Naive thymus-derived CD4-positive, alpha-beta T cell (primary cell): Measurements from ENCODE around the gene CDK5. TPM values are rescaled to one million over a fixed set of nuclear protein-coding genes. Genes with fewer than 3 reads are reported as not detected.

Experiments
- ATAC-seq: fragments of 150-1000 bp; cut with Tn5 transposase; 2 replicates; pipeline ENCODE4 v1.10.0; 2021; ENCODE audit warnings: mild to moderate bottlenecking, moderate library complexity
- CTCF ChIA-PET: fragments of 350-600 bp; sonication (Branson Sonifier 250); formaldehyde crosslinking; loops from one replicate; lab custom pipeline; 2021; ENCODE audit warnings: antibody characterized with exemption; lab: Charles Lee
- POLR2A ChIA-PET: fragments of 350-600 bp; sonication (Branson Sonifier 250); formaldehyde crosslinking; loops from one replicate; lab custom pipeline; 2021; ENCODE audit warnings: antibody characterized with exemption, inconsistent platforms; lab: Charles Lee
- DNase-seq, 9 donors: peaks; one replicate each; pipeline versions ENCODE4 v3.0.0 to v3.0.0-alpha.2; 2020 to 2022; ENCODE audit warnings: mixed read lengths in 1 of 9
- H3K27ac ChIP-seq: one replicate; pipeline ENCODE4 v1.7.0; 2013; ENCODE audit warnings: mild to moderate bottlenecking, low read depth, low read length, moderate library complexity
- H3K27me3 ChIP-seq, 2 donors: one replicate each; pipeline ENCODE4 v1.7.0; 2013; ENCODE audit warnings: low read length in 2 of 2, mild to moderate bottlenecking in 2 of 2, moderate library complexity in 2 of 2; ENCODE audit not compliant: control insufficient read depth in 2 of 2, insufficient read depth in 2 of 2
- H3K36me3 ChIP-seq, 3 experiments: 1 replicate in 2 of 3; 2 replicates in 1 of 3; pipeline ENCODE4 v1.7.0; 2013; ENCODE audit warnings: low read length in 3 of 3, mild to moderate bottlenecking in 3 of 3, moderate library complexity in 1 of 3; ENCODE audit not compliant: insufficient read depth in 3 of 3, control insufficient read depth in 2 of 3
- H3K4me1 ChIP-seq, 2 donors: one replicate each; pipeline ENCODE4 v1.7.0; 2013; ENCODE audit warnings: low read length in 2 of 2, mild to moderate bottlenecking in 2 of 2, moderate library complexity in 1 of 2; ENCODE audit not compliant: control insufficient read depth in 2 of 2, insufficient read depth in 2 of 2
- H3K4me3 ChIP-seq: 2 replicates; pipeline ENCODE4 v1.7.0; 2013; ENCODE audit warnings: mild to moderate bottlenecking, low read length
- H3K9me3 ChIP-seq, 3 experiments: 1 replicate in 2 of 3; 2 replicates in 1 of 3; pipeline ENCODE4 v1.7.0; 2013; ENCODE audit warnings: low read length in 3 of 3; ENCODE audit not compliant: control insufficient read depth in 2 of 3
- H3K27ac Mint-ChIP-seq, 9 donors: one replicate each; pipeline ENCODE4 v1.8.0; 2020 to 2022; ENCODE audit warnings: mixed read lengths in 9 of 9, mild to moderate bottlenecking in 8 of 9, moderate library complexity in 5 of 9, inconsistent platforms in 2 of 9
- H3K27me3 Mint-ChIP-seq, 5 donors: one replicate each; pipeline ENCODE4 v1.8.0; 2021 to 2022; ENCODE audit warnings: mixed read lengths in 5 of 5, mild to moderate bottlenecking in 1 of 5
- H3K36me3 Mint-ChIP-seq, 5 donors: one replicate each; pipeline ENCODE4 v1.8.0; 2020 to 2022; ENCODE audit warnings: mixed read lengths in 5 of 5, mild to moderate bottlenecking in 3 of 5, inconsistent platforms in 1 of 5
- H3K4me1 Mint-ChIP-seq, 7 donors: one replicate each; pipeline ENCODE4 v1.8.0; 2020 to 2022; ENCODE audit warnings: mixed read lengths in 7 of 7, mild to moderate bottlenecking in 3 of 7, inconsistent platforms in 1 of 7
- H3K4me3 Mint-ChIP-seq, 10 donors: one replicate each; pipeline ENCODE4 v1.8.0; 2020 to 2022; ENCODE audit warnings: mild to moderate bottlenecking in 10 of 10, mixed read lengths in 10 of 10, moderate library complexity in 6 of 10, inconsistent platforms in 2 of 10
- H3K9me3 Mint-ChIP-seq, 11 donors: one replicate each; pipeline ENCODE4 v1.8.0; 2020 to 2022; ENCODE audit warnings: mixed read lengths in 11 of 11, mild to moderate bottlenecking in 4 of 11, inconsistent platforms in 1 of 11, moderate library complexity in 1 of 11
- intact Hi-C, 2 donors: fragments of 100-400 bp; cut with micrococcal nuclease; formaldehyde crosslinking; loops; one replicate each; pipeline ENCODE4 v1.15.1; 2023
- polyA plus RNA-seq, 2 donors: library from polyadenylated mRNA; unstranded; fragments of 300-500 nt; fragmentation: Illumina TruSeq; gene quantifications; one replicate each; pipeline ENCODE4 v1.2.3, GENCODE V29; 2021
- total RNA-seq, 6 experiments: library from RNA in 5 of 6; stranded (reverse) in 5 of 6; gene quantifications; 1 replicate in 5 of 6; 2 replicates in 1 of 6; pipeline ENCODE4 v1.2.3 and lab custom pipeline; 2021 to 2026

The CDK5 gene
- total and polyA plus RNA-seq, 7 experiments from 2014 or later = 4.2 to 20.2 (median 7.7) TPM

DNA sequence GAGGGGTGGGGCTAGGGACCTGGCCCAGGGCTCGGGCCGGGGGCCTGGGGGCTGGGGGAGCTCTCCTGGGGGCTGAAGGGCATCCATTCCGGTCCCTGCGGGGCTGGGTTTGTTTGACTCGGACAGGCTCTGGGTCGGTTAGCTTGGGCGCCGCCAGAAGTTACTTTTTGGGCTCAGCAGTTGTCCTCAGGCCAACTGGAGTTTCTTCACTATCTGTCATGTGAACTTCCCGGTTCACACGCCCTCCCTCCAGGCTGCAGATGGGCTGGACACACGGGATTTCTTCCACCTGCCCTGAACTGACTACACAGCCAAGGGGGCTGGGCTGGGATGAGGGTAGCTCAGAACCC lies 5.5 kb upstream of the CDK5 start:
- H3K27ac ChIP-seq = no peak overlapping the region
- no peak for ATAC-seq
- Mint-ChIP-seq H3K4me3 (peak overlapping the region in 1 of 10 donors; percentile 3), H3K9me3 (no peaks in the 10 kb centered on the region), H3K27me3 (no peaks in the 10 kb centered on the region), H3K36me3 (peaks cover 0 to 5% (median 0%) of the 10 kb centered on the region in 5 donors), H3K4me1 (peaks cover 15 to 25% (median 22%) of the 10 kb centered on the region in 7 donors), H3K27ac (no peak overlapping the region)
- H3K4me3 ChIP-seq = no peak overlapping the region
- ChIA-PET POLR2A (no interaction called here), CTCF (interaction anchor here (0.6 kb wide), 1 partner anchor 46 kb away, joined by 3 read pairs; no protein-coding TSS in a partner anchor)
- no peaks in the 10 kb centered on the region for H3K27me3 ChIP-seq
- peaks cover 19 to 25% of the 10 kb centered on the region in 2 donors for H3K4me1 ChIP-seq
- H3K9me3 ChIP-seq = no peaks in the 10 kb centered on the region
- no peak for DNase-seq
- peaks cover 0 to 39% (median 0%) of the 10 kb centered on the region in 3 experiments for H3K36me3 ChIP-seq
- intact Hi-C loops = no loop called here

DNA sequence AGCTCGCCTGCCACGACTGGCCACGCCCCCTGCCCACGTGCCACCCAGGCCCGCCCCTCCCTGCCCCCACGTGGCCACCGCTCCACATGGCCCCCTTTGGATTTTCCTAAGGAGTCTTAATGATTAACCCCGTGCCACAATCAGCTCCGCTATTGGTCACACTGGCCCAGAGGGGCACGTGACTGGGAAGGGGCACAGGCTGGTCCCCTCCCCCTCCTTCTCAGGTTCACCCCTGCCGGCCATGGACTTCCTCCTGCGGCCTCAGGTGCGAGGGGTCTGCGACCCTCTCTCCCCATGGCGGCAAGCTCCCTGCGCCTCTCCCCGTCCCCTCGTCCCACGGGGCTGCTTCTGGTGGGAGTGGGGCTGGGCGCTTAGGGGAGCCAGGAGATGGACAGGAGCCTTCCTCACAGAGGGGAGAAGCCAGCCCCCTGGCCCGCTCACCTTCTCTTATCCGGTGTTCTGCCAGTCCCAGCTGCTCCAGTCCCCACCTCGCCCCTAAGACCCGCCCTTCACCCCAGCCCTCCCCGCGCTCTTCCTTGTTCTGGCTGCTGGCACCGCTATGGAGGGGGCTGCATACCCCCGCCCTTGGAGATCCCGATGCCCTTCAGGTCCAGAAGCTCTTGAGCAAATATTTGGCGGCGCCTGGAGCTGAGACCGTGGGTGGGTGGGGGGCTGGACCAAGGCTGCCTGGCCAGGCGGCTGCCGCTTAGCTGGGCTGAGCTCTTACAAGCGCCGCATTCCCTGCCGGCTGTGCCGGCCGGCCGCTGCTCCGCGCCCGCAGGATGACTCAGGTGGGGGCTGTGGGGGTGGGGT lies 4.9 kb upstream of the CDK5 start:
- Histone ChIP-seq H3K27me3 (no peaks in the 10 kb centered on the region), H3K4me3 (no peak overlapping the region), H3K9me3 (no peaks in the 10 kb centered on the region), H3K36me3 (peaks cover 0 to 33% (median 0%) of the 10 kb centered on the region in 3 experiments), H3K4me1 (peaks cover 19 to 25% of the 10 kb centered on the region in 2 donors), H3K27ac (no peak overlapping the region)
- Mint-ChIP-seq H3K4me3 (peak overlapping the region in 1 of 10 donors; percentile 93), H3K27ac (no peak overlapping the region), H3K4me1 (peaks cover 16 to 27% (median 23%) of the 10 kb centered on the region in 7 donors), H3K27me3 (no peaks in the 10 kb centered on the region), H3K36me3 (peaks cover 0 to 3% (median 0%) of the 10 kb centered on the region in 5 donors), H3K9me3 (no peaks in the 10 kb centered on the region)
- ATAC-seq (no peak), DNase-seq (no peak)
- CTCF ChIA-PET = interaction anchor here (0.6 to 1.1 kb wide), 5 partner anchors 33 to 61 kb away, joined by 3 to 4 read pairs (median 3); no protein-coding TSS in a partner anchor
- POLR2A ChIA-PET = interaction anchor here (1.0 to 1.2 kb wide), 2 partner anchors 14 to 18 kb away, joined by 3 read pairs; partner anchors contain the start of gene FASTK
- intact Hi-C loops = no loop called here

DNA sequence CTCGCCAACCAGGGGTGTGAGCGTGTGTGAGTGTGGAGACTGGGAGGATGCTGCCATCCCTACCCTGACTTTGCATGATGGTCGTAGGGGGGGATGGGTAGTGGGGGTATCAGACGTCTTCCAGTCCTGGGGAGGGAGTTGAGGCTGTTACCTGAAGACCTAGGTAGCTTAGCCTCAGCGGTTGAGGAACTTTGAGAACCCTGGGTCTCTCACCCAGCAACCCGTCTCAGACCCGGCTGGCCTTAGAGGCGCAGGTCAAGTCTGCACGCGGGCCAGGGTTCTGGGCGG lies 4.4 kb upstream of the CDK5 start:
- intact Hi-C loops = no loop called here

DNA sequence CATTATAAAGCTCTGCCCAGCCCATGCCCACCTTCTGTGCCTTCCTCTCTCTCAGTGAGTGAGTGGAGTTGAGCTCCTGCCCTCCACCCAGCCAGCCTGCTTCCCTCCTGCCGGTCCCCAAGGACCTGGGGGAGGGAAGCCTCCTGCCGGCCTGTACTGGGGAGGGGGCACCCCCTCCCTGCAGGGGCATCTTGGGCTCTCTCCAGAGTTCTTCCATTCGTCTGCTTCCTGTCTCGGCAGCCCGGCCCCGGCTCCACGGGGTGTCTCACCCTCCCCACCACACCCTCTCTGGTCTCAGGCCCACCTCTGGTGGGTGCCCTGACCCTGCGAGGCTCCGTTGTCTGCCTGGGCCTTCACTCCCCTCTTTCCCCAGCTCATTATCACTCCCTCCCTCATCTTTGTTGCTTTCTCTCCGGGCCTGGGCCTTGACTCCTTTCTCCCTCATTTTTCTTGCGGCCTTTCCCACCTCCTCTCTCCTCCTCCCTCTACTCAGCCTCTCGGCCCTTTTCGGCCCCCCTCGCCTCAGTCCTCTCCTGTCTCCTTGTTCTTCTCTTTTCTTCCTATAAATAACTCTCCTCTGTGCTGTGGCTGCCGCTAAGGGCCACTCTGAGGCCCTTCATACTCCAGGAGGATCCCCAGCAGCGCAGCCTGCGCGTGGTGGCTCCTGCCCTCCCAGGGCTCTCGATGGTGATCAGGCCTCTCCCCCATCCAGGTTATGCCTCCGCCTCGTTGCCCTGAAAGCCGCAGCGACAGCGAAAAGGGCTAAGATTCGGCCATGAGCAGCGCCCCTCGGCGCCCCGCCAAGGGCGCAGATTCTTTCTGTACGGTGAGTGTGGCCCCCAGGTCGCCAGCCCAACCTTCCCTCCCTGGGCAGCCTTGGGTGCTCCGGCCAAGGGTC lies 3.8 kb upstream of the CDK5 start:
- H3K4me3 ChIP-seq = no peak overlapping the region
- ChIA-PET POLR2A (interaction anchor here (1.2 kb wide), 1 partner anchor 15 kb away, joined by 3 read pairs; no protein-coding TSS in a partner anchor), CTCF (interaction anchor here (0.7 to 1.1 kb wide), 2 partner anchors 33 to 63 kb away, joined by 3 read pairs; partner anchors contain the start of gene ABCB8)
- Mint-ChIP-seq H3K27ac (peak overlapping the region in 5 of 9 donors; percentile 41 to 71 (median 63)), H3K36me3 (peaks cover 0 to 3% (median 0%) of the 10 kb centered on the region in 5 donors), H3K4me1 (peaks cover 25 to 38% (median 32%) of the 10 kb centered on the region in 7 donors), H3K9me3 (no peaks in the 10 kb centered on the region), H3K27me3 (no peaks in the 10 kb centered on the region), H3K4me3 (peak overlapping the region in 9 of 10 donors; percentile 57 to 99 (median 93))
- ATAC-seq (no peak), DNase-seq (no peak)
- H3K9me3 ChIP-seq = no peaks in the 10 kb centered on the region
- no peaks in the 10 kb centered on the region for H3K27me3 ChIP-seq
- peaks cover 0 to 23% (median 0%) of the 10 kb centered on the region in 3 experiments for H3K36me3 ChIP-seq
- peaks cover 25 to 32% of the 10 kb centered on the region in 2 donors for H3K4me1 ChIP-seq
- intact Hi-C loops = no loop called here
- H3K27ac ChIP-seq = no peak overlapping the region

More for the DNA sequence above, 4.4 kb upstream of the CDK5 start:
- Mint-ChIP-seq H3K4me3 (peak overlapping the region in 2 of 10 donors; percentile 34 to 93), H3K27ac (no peak overlapping the region), H3K27me3 (no peaks in the 10 kb centered on the region), H3K4me1 (peaks cover 22 to 33% (median 28%) of the 10 kb centered on the region in 7 donors), H3K36me3 (peaks cover 0 to 3% (median 0%) of the 10 kb centered on the region in 5 donors), H3K9me3 (no peaks in the 10 kb centered on the region)
- H3K27ac ChIP-seq = no peak overlapping the region
- ChIA-PET CTCF (interaction anchor here (0.9 to 1.1 kb wide), 3 partner anchors 34 to 62 kb away, joined by 3 to 4 read pairs (median 3); no protein-coding TSS in a partner anchor), POLR2A (interaction anchor here (1.0 to 1.2 kb wide), 2 partner anchors 14 to 19 kb away, joined by 3 read pairs; partner anchors contain the start of gene FASTK)
- H3K9me3 ChIP-seq = no peaks in the 10 kb centered on the region
- peaks cover 24 to 30% of the 10 kb centered on the region in 2 donors for H3K4me1 ChIP-seq
- no peak overlapping the region for H3K4me3 ChIP-seq
- H3K27me3 ChIP-seq = no peaks in the 10 kb centered on the region
- DNase-seq (no peak), ATAC-seq (no peak)
- peaks cover 0 to 27% (median 0%) of the 10 kb centered on the region in 3 experiments for H3K36me3 ChIP-seq

DNA sequence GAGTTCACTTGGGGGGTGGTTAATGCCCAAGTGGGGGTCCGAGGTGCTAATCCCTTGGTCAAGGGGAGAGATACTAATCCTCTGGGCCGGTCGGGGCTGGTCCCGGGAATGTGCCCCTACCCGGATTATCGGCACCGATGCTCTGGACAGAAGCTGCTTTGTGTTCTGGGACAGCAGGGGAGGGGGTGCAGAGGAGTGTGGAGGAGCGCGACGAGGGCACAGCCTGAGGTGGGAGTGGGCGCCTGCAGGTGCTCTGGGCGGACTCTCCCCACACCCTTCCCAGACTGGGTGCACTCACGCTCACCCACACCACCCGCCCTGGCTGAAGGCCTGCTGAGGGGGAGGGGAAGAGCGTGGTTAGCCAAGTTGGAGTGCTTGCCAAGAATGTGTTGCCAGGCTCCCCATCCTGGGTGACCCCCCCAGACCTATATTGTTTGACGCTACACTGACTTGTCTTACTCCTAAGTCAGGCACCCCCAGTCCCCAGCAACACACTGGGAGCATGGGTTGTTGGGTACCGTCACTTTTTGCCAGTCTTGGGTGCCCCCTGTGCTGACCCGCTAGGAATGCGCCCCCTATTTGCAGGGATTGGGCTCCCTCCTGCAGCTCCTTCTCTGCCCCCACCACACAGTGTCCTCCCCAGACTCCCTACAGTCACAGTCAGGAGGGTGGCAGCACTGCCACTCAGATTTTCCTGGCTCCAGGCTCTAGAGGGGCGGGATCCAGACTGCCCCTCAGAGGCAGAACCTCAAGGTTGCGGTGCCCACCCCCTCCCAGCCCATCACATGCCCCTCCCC lies 2.9 kb upstream of the CDK5 start:
- no peak for ATAC-seq
- H3K4me1 Mint-ChIP-seq = peaks cover 25 to 38% (median 32%) of the 10 kb centered on the region in 7 donors
- no peaks in the 10 kb centered on the region for H3K27me3 ChIP-seq
- H3K36me3 ChIP-seq = peaks cover 0 to 14% (median 0%) of the 10 kb centered on the region in 3 experiments
- DNase-seq = peak in 2 of 9 donors; percentile 21 to 36
- H3K9me3 Mint-ChIP-seq = peaks cover 0 to under 1% (median 0%) of the 10 kb centered on the region in 11 donors
- no peaks in the 10 kb centered on the region for H3K9me3 ChIP-seq
- peak overlapping the region; percentile 78 for H3K4me3 ChIP-seq
- H3K4me3 Mint-ChIP-seq = peak overlapping the region; percentile 73 to 99 (median 93)
- ChIA-PET CTCF (interaction anchor here (0.6 to 3.5 kb wide), 3 partner anchors 24 to 305 kb away, joined by 3 to 15 read pairs (median 3); partner anchors contain the start of genes ABCB8 and TMUB1), POLR2A (interaction anchor here (0.6 to 2.8 kb wide), 2 partner anchors 24 to 1820 kb away, joined by 4 to 14 read pairs; partner anchors contain the start of gene TMUB1)
- no peaks in the 10 kb centered on the region for H3K27me3 Mint-ChIP-seq
- H3K27ac Mint-ChIP-seq = peak overlapping the region in 6 of 9 donors; percentile 38 to 86 (median 72)
- peaks cover 25 to 32% of the 10 kb centered on the region in 2 donors for H3K4me1 ChIP-seq
- H3K36me3 Mint-ChIP-seq = peaks cover 0 to 3% (median 0%) of the 10 kb centered on the region in 5 donors
- intact Hi-C loops = no loop called here
- H3K27ac ChIP-seq = peak overlapping the region; percentile 92
